GM21737 (cell line): Measurements from ENCODE around the gene CAPZA3.
"Not testable (repeated sequence)": the region's sequence is repeated elsewhere in the genome, so short reads cannot be mapped to it uniquely, and the experiment has no call there.

Source experiments
- ATAC-seq: cut with Tn5 transposase; IDR thresholded peaks from one replicate; pipeline ENCODE4 v1.9.1; 2021; ENCODE audit warnings: mild to moderate bottlenecking, moderate library complexity; ENCODE audit not compliant: unreplicated experiment

The CAPZA3 gene

DNA sequence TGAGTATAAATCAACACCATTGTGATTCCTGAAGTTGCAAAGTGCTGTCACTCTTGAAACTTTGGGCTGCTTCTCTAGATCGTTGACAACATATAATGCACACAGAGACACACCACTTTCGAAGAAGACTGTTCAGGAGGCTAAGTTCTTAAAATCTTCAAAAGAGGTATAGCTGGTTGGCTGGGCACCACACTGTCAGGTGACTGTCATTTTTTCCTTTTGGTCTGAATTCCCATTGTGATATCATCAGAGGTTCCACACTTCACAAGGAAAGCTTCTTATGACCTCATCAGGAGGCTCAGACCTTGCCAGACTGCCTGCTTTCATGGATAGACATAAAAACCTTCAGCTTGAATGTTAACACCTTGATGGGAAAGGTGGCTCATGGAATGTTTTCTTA lies at the start of gene CAPZA3, which contains the start of gene PLCZ1:
Gene CAPZA3, plus strand, starts transcription at position 301 of the 400 bp plus-strand sequence. CDS start 150 bp downstream, outside the sequence.
Gene PLCZ1, minus strand, starts transcription at position 194 of the 400 bp plus-strand sequence. CDS start 641 bp downstream, outside the sequence.
- no peak for ATAC-seq

GRCh38 chr12:18689771-18690170 lies 48.1 kb upstream of the CAPZA3 start:
- no peak for ATAC-seq

DNA sequence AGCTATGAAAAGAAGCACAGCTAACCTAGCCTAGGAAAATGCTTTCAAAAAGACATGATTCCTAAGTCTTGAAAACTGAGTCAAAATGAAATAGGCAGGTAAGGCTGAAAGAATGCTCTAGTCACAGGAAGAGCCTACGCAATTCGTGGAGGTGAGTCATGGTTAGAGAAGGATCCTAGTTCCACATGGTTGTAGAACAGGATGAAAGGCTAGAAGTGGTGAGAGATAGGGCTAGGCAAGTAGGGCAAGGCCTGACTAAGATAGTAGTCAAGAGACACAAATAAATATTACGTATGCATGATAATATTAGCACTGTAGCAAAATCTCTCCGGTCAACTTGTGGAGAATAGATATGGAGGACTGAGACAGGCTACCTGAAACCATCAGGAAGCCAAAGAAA lies 47.3 kb upstream of the CAPZA3 start:
- no peak for ATAC-seq

- ATAC-seq: not testable (repeated sequence)
Observed at GRCh38 chr12:18693986-18694385, 43.9 kb upstream of the CAPZA3 start.

GRCh38 chr12:18696971-18697602 lies 40.8 kb upstream of the CAPZA3 start:
- no peak for ATAC-seq

DNA sequence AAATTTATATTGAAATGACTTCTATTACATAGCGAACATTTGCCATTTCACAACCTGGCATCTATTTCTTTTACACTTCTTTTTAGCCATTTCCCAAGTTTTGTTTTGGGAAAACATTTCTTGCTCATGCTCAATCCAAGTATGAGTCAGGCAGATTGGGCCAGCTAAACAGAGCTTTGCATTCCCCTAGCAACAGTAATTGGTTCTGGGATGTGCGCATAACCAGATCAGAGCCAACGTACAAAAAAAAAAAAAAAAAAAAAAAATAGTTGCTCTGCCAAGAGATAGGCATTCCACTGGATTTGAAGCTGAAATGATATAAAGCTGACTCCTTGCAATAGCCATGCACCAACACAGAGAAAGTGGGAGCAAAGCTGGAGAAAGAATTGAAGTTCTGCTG lies 37.6 kb upstream of the CAPZA3 start:
- no peak for ATAC-seq

DNA sequence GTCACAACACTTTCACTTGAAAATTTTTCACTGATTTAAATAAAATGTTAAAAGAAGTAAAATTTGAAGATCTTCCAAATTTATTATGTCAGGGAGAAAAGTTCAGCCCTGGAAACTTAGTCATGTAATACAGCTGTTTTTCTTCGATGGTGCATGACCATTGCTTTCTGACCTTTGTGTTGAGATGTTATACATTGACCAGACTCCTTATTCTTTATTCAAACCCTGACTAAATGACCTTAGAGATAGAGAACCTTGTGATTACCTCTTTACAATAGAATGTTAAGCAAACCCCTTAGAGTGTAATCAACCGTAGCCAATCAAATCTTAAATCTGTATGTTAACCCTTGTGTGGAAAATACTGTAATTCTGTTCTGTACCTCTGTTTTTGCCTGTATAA lies 34.6 kb upstream of the CAPZA3 start:
- ATAC-seq: no peak

GRCh38 chr12:18703911-18704310 lies 34.0 kb upstream of the CAPZA3 start:
- no peak for ATAC-seq

DNA sequence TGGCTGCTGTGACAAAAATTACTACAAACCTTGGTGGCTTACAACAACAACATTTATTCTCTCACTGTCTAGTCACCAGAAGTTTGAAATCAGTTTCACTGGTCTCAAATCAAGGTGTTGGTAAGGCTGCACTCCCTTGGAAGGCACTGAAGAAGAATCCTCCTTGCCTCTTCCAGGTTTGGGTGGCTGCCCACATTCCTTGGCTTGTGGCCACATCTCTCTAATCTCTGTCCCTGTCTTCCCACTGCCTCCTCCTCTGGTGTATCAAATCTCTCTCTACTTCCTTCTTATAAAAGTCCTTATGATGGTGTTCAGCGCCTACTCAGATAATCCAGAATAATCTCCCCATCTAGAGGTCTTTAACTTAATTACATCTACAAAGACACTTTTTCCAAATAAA lies 31.1 kb upstream of the CAPZA3 start:
- no peak for ATAC-seq

GRCh38 chr12:18716236-18716635 lies 21.7 kb upstream of the CAPZA3 start:
- no peak for ATAC-seq

GRCh38 chr12:18718462-18718861 lies 19.5 kb upstream of the CAPZA3 start:
- no peak for ATAC-seq

DNA sequence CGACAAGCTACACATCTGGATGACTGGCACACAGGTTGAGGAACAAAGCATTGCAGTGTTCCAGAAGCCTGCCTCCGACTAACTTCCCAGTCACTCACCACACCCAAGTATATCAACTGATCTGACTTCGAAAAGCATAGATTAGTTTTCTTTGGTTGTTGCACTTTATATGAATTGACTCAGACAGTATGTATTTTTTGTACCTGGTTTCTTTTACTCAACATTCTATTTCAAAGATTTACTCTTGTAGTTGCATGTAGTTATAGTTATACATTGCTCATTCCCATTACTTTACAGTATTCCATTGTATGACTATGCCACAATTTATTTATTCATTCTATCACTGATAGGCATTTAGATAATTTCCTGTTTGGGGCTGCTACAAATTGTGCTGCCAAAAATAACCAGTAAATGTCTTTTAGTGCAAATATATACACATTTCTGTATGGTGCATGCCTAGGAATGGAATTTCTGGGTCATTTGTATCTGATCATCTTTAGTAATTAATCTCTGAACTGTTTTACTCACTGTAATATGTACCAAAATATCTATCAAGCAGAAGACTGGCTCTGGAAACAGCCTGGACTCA lies 17.9 kb upstream of the CAPZA3 start:
- no peak for ATAC-seq

GRCh38 chr12:18720690-18721089 lies 17.2 kb upstream of the CAPZA3 start:
- no peak for ATAC-seq

DNA sequence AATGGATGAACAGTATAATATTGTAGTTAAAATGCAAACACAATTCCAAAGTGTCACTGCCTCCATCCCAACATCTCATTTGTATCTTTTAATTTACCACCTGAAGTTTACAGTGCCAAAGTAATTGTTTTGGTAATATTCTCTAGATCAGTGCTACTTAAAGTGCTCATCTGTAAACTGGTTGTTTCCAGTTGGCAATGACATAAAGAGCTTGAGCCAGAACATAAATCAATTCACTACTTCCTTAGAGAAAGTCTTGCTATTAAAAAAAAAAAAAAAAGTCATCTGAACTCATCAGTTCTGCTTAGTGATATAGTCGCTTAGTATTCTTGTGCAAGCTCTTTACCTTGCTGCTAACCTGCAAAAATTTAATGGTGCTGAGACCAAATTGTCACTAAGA lies 16.5 kb upstream of the CAPZA3 start:
- ATAC-seq: no peak

DNA sequence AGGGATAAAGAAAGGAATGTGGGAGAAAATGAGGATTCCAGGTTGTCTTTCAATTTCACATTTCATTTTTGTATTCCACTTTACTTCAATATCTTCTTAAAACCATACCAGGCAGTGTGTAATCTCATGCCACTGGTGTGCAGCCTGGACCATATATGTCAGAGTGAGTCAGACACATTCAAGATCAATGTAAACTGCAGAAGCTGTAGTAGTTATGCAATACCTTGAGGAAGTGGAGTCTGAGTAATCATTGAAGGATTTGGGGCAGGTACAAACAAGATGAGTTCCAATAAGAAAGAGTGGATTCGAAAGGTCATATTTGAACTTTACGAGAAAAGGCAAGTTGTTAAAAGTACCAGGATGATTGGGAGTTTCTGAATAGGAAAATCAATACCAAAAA lies 14.2 kb upstream of the CAPZA3 start:
- no peak for ATAC-seq

- ATAC-seq: no peak
Observed at GRCh38 chr12:18731156-18731555, 6.8 kb upstream of the CAPZA3 start.

GRCh38 chr12:18747895-18748294 lies 10.0 kb downstream of the CAPZA3 start:
- no peak for ATAC-seq

DNA sequence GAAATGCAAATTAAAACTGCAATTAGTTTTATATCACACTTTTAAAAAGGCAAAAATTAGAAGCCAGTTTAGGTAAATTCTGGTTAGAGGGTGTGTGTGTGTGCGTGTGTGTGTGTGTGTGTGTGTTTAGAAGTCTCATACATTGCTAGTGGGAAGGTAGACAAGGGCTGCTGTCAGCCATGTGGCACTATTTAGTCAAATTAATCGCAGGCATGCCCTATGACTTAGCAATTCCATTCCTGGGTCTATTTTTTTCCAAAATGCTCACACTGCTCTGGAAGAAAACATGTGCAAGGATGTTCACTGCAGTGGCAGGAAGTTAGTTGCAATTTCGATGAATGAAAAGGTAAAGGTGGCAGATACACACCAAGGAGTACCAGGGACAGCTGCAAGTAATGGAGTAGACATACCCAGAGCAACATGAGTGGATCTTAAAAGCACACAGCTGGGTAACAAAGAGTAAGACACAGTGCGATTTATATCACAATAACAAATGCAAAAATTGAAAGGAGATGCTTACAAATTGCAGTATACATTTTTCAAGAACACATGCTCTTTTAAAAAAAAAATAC lies 11.6 kb downstream of the CAPZA3 start:
- no peak for ATAC-seq

DNA sequence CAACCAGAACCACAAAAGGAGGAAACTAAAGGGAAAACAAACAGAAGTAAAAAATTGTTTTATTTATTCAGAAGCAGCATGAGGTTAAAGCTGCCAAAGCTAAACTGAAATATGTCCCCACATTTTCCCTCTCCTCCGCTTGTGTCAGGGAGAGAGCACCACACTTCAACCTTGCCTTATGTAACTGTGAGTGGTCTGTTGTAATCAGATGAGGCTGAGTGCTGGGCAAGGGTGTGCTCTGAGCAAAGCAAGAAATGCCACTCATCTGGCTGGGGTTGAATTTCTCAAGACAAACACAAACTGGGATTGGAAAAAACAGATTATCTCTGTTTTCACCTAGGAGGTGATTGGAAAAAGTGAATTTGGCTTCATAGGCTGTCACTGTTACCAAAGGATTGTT lies 12.2 kb downstream of the CAPZA3 start:
- ATAC-seq: no peak

GRCh38 chr12:18751866-18752265 lies 13.9 kb downstream of the CAPZA3 start:
- no peak for ATAC-seq

DNA sequence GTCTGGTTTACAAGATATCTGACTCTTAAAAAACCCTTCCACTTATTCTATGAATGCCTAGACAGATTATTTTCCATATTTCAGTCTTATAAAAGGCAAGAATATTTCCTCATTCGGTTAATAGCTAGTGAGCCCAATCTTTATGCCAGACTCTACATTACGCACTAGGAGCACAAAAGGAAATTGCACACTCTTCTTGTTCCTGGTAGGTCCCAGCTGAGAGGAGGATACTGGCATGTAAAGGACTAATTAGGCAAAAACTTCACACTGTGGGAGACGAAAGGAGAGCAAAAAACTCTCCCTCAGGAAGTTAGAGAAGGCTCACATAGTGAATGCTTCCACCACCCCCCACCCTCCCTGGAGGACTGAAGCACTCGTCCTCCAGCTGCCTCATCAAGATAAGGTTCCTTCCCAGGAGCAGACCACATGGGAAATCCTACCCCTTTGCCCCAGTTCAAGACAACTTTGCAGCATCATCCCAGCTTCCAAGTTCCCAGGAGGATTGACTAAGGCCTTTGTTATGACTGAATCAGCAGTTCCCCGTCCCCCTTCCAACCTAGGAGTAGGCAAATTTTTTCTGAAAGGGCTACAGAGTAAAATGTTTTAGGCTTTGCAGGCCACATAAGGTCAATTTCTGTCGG lies 14.5 kb downstream of the CAPZA3 start:
- ATAC-seq: no peak

- ATAC-seq: no peak
Observed at GRCh38 chr12:18752947-18753346, 15.0 kb downstream of the CAPZA3 start.
